SJCRH30 (cell line): ENCODE measurements around the gene GAREM2. TPM values are rescaled to one million over a fixed set of nuclear protein-coding genes. Genes with fewer than 3 reads are reported as not detected.
A peak's percentile ranks its signal among the peaks of the same experiment; 100 is the strongest.

Experiments
- DNase-seq, 2 experiments: peaks; one replicate each; pipeline ENCODE4 v3.0.0-alpha.2; 2015 to 2020
- H3K27ac ChIP-seq: fragments of 250-450 bp; sonication (Bioruptor Pico); 2 replicates; pipeline ENCODE4 v1.5.1; 2020; ENCODE audit warnings: mild to moderate bottlenecking, moderate library complexity
- H3K27me3 ChIP-seq: fragments of 250-450 bp; sonication (Bioruptor Pico); 2 replicates; pipeline ENCODE4 v1.5.1; 2020; ENCODE audit warnings: mild to moderate bottlenecking, moderate library complexity
- H3K36me3 ChIP-seq: fragments of 250-450 bp; sonication (Bioruptor Pico); 2 replicates; pipeline ENCODE4 v1.5.1; 2020; ENCODE audit warnings: mild to moderate bottlenecking, moderate library complexity
- H3K4me1 ChIP-seq: fragments of 250-450 bp; sonication (Bioruptor Pico); 2 replicates; pipeline ENCODE4 v1.5.1; 2020; ENCODE audit warnings: mild to moderate bottlenecking, moderate library complexity
- H3K4me3 ChIP-seq: fragments of 250-450 bp; sonication (Bioruptor Pico); 2 replicates; pipeline ENCODE4 v1.5.1; 2020; ENCODE audit warnings: mild to moderate bottlenecking, moderate library complexity
- H3K9me3 ChIP-seq: fragments of 250-450 bp; sonication (Bioruptor Pico); replicated peaks from 2 replicates; pipeline ENCODE4 v1.5.1; 2020; ENCODE audit warnings: mild to moderate bottlenecking, moderate library complexity
- total RNA-seq: library from RNA; depleted of rRNA; stranded (reverse); fragments of >200 nt; shearing (Covaris generic); gene quantifications from 2 replicates; pipeline ENCODE4 v1.2.3, GENCODE V29; 2014; rRNA removed

Gene GAREM2
- 4.9 and 5.0 TPM in 2 replicates for total RNA-seq

DNA sequence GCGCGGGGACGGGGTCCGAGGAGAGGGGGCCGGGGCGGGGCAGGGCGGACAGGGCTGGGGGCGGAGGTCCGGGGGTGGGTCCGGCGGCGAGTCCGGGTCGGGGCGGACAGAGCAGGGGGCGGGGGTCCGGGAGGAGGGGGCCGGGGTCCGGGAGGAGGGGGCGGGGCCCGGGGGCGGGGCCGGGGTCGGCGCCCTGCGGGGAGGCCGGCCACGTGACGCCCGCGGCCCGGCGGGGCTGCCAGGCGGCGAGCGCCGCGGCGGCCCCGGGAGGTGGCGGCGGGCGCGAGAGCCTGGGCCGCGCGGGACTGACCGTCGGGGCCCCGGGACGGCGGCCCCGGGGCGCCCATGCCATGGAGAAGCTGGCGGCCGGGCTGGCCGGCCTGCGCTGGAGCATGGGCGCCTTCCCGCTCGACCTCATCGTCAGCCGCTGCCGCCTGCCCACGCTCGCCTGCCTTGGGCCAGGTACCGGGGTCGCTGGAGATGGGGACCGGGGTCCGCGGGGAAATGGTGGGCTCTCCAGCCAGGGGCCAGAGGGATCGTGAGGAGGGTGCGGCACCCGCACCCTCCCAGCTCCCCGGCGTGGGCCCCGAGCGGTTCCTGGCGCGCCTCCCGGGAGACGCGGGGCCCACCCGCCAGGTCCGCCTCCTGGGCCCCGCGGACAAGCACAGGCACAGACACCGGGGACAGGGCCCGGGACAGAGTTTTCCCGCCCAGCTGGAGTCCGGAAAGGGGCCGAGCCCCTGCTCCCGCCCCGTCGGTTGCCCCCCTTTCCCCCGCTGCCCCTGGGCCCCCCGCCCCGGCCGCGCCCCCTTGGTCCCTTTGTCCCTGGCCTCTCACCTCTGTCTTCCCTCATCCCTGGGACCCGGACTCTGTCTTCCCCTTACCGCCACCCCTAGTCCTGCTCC lies at the start of gene GAREM2:
Gene GAREM2, plus strand, starts transcription at position 218 of the 905 bp plus-strand sequence. Its CDS starts 133 bp downstream, at position 351.
- Histone ChIP-seq H3K36me3 (no peaks in the 10 kb centered on the region), H3K9me3 (no peaks in the 10 kb centered on the region), H3K27ac (no peak within 1 kb of the TSS), H3K27me3 (peaks cover 2% of the 10 kb centered on the region; the same call in 1 of the 2 replicates), H3K4me3 (peak within 1 kb of the TSS; percentile 73), H3K4me1 (no peaks in the 10 kb centered on the region)
- peak in 1 of 2 experiments; percentile 26 for DNase-seq

DNA sequence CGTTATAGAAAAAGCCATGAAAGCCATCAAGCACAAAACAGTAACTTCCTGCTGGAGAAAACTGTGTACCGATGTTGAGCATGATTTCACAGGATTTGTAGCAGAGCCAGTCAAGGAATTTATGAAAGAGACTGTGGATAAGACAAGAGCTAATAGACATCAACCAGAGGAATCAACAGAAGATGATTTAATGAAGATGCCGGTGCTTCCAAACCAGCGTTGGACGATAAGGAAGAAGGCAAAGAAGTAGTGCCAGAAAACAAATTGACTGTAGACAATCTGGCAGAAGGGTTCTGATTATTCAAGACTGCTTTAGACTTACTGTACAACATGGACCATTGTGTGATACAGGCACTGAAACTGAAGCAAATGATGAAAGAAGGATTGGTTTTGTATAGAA lies 49.5 kb upstream of the GAREM2 start:
- Histone ChIP-seq H3K9me3 (no peaks in the 10 kb centered on the region), H3K27me3 (no peaks in the 10 kb centered on the region), H3K4me3 (no peak overlapping the region), H3K27ac (no peak overlapping the region), H3K36me3 (peaks cover 30% of the 10 kb centered on the region), H3K4me1 (no peaks in the 10 kb centered on the region)
- no peak for DNase-seq

DNA sequence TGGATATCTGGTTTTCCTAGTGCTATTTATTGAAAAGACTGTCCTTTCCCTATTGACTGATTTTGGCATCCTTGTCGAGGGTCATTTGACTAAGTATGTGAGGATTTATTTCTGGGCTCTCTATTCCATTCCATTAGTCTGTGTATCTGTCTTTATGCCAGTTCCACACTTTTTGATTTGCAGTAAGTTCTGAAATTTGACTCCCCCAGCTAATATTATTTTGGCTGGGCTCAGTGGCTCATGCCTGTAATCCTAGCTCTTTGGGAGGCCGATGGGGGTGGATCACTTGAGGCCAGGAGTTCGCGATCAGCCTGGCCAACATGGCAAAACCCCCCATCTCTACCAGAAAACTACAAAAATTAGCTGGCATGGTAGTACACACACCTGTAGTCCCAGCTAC lies 46.8 kb upstream of the GAREM2 start:
- no peaks in the 10 kb centered on the region for H3K4me1 ChIP-seq
- H3K36me3 ChIP-seq = peaks cover 32% of the 10 kb centered on the region
- DNase-seq = no peak
- H3K4me3 ChIP-seq = no peak overlapping the region
- H3K27me3 ChIP-seq = no peaks in the 10 kb centered on the region
- no peaks in the 10 kb centered on the region for H3K9me3 ChIP-seq
- H3K27ac ChIP-seq = no peak overlapping the region

DNA sequence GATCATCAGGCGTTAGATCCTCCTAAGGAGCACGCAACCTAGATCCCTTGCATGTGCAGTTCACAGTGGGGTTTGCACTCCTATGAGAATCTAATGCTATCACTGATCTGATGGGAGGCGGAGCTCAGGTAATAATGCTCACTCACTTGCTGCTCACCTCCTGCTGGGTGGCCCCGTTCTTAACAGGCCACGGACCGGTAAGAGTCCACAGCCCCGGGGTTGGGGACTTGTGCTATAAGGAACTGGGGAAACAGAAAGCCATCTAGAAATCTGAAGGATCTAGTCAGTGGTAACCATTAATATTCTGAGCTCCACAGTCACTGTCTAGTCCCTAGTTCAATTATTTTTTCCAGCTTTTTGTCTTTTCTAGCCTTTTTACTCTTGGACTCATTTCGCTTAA lies 44.7 kb upstream of the GAREM2 start:
- no peak overlapping the region for H3K27ac ChIP-seq

DNA sequence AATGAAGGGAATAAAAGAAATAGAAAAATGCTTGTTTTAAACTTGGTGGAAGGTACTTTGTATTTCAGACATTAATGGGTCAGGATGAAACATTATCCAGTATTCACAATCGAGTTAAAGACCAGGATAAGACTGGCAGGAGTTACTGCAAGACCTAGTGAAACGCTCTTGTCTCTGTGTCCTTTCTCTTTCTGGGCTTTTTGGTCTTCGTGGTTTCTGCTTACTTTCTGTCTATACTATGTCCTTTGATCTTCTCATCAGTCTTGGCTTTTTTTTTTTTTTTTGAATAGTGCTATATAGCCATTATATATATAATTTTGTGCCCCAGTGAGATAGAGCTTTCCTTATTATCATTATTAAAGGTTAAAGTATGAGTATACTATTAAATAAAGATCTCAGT lies 42.1 kb upstream of the GAREM2 start:
- no peak for DNase-seq
- H3K27me3 ChIP-seq = no peaks in the 10 kb centered on the region
- no peaks in the 10 kb centered on the region for H3K4me1 ChIP-seq
- H3K4me3 ChIP-seq = no peak overlapping the region
- H3K27ac ChIP-seq = no peak overlapping the region
- H3K36me3 ChIP-seq = peaks cover 46% of the 10 kb centered on the region
- H3K9me3 ChIP-seq = 0 out of 2 replicates have a peak, but pooled peaks cover 4% of the 10 kb centered on the region

More for the DNA sequence above, 44.7 kb upstream of the GAREM2 start:
- Histone ChIP-seq H3K9me3 (no peaks in the 10 kb centered on the region), H3K4me1 (no peaks in the 10 kb centered on the region), H3K36me3 (peaks cover 39% of the 10 kb centered on the region), H3K4me3 (no peak overlapping the region), H3K27me3 (no peaks in the 10 kb centered on the region)
- DNase-seq = no peak

DNA sequence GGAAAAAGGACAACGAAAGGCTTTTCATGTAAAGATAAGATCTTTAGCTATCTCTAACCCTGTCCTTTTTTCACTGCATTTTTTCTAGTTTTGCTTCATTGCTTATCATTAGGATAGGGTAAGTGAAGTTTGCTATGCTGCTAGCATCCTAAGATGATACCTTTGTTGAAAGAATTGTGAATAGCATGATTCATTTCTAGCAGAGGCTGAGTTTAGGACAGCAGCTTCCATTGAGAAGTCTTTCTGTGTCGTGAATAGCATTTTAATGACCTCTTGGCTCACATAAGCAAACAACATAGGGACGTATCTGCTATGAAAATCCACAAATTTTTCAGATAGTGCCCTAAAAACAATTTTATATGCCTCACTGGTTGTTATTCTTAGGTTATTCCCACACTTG lies 36.4 kb upstream of the GAREM2 start:
- no peaks in the 10 kb centered on the region for H3K4me1 ChIP-seq
- H3K36me3 ChIP-seq = peaks cover 27% of the 10 kb centered on the region
- no peak overlapping the region for H3K4me3 ChIP-seq
- no peak for DNase-seq
- H3K9me3 ChIP-seq = 0 out of 2 replicates have a peak, but pooled peaks cover 4% of the 10 kb centered on the region
- no peak overlapping the region for H3K27ac ChIP-seq
- H3K27me3 ChIP-seq = no peaks in the 10 kb centered on the region

DNA sequence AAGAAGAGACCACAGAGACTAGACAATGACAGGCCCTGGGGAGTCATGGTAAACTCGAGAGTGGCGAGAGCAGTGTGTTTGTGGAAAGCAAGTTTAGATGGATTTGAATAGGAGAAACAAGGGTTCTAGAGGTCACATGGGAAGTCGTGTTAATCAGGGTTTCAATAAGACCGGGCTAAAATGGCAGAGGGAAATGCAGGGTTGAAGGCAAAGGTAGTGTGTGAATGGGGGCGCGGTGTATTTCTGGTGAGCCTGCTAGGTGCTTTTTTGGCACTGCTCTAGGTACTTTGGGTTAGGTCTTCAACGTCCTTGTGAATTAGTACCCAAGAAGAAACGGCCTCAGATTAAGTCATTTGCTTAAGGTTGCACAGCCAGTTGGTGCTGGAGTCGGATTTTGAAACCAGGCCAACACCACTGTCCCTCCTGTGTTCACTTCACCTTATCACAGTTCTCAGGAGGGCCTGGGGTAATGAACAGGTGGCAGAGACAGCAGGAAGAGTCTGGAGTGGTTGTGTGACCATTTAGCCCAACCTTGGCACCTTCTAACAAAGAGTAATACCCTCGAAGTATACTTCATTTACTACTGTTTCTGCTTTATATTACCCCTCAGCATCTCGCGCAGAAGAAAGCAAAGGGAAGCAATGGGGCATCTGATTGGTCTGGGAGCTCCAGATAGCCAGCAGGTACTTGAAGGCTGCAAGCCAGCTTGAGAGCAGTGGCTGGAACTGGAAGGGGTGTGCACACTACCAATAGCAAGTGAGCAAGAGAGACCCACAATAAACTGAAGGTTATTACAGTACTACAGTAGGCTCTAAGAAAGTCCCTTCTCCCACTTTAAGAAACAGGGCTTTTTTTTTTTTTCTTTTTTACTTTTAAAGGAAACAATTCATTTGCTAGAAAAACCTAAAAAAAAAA lies 33.4 kb upstream of the GAREM2 start:
- 0 out of 2 replicates have a peak, but pooled peaks cover 4% of the 10 kb centered on the region for H3K9me3 ChIP-seq
- no peaks in the 10 kb centered on the region for H3K27me3 ChIP-seq
- H3K4me1 ChIP-seq = no peaks in the 10 kb centered on the region
- H3K27ac ChIP-seq = no peak overlapping the region
- no peak for DNase-seq
- peaks cover 14% of the 10 kb centered on the region for H3K36me3 ChIP-seq
- no peak overlapping the region for H3K4me3 ChIP-seq

DNA sequence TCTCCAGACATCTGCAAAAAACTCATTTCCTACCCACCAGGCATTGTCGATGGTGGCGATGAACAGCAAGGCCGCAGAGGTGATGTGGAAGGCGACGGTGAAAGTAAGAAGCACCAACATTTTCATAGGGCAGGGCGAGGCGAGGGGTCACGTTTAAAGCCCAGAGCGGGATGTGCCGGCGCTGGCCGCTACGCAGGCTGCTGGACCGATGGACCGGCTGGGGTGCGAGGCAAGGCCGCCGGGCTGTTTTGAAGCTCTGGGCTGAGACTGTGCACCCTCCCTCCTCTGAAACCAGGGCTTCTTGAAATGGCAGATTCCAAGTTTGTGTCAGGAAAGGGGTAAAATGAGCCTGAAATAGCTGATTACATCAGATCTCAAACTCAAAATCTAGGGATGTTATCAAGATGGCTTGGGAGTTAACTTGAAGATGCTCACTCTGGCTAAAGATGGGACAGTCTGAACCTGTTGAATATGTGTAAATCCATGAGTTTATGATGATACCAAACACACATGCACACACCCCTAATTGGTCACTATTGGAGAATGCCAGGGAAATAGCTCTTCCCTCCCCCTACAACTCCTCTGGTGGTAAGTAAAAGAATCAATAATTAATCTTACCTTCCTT lies 31.6 kb upstream of the GAREM2 start:
- H3K9me3 ChIP-seq = no peaks in the 10 kb centered on the region
- H3K4me3 ChIP-seq = no peak overlapping the region
- H3K36me3 ChIP-seq = peaks cover 5% of the 10 kb centered on the region
- peaks cover 4% of the 10 kb centered on the region; the same call in 1 of the 2 replicates for H3K27me3 ChIP-seq
- no peak overlapping the region for H3K27ac ChIP-seq
- no peak for DNase-seq
- H3K4me1 ChIP-seq = no peaks in the 10 kb centered on the region; the same call in 1 of the 2 replicates

DNA sequence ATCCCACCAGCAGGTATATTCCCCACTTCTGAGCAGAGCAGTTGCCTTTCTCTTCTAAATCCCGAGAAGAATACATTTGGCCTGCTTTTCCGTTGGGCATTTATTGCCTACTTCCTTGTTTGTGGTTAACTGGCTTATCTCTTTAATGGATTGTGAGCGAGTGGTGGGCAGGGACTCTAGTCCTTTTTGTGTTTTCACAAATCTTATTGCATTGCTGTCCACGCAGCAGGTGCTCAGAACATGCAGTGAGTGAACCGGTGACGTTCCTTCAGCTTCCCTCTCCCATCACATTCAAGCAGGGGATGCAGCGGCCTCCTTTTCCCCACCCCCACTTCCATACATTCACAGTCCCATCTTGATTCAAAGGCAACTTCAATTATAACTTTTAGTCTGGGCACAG lies 28.9 kb upstream of the GAREM2 start:
- H3K4me1 ChIP-seq = no peaks in the 10 kb centered on the region; the same call in 1 of the 2 replicates
- peak in 1 of 2 experiments; percentile 27 for DNase-seq
- H3K4me3 ChIP-seq = no peak overlapping the region
- H3K27me3 ChIP-seq = peaks cover 4% of the 10 kb centered on the region; the same call in 1 of the 2 replicates
- no peaks in the 10 kb centered on the region for H3K9me3 ChIP-seq
- H3K27ac ChIP-seq = no peak overlapping the region
- no peaks in the 10 kb centered on the region for H3K36me3 ChIP-seq

DNA sequence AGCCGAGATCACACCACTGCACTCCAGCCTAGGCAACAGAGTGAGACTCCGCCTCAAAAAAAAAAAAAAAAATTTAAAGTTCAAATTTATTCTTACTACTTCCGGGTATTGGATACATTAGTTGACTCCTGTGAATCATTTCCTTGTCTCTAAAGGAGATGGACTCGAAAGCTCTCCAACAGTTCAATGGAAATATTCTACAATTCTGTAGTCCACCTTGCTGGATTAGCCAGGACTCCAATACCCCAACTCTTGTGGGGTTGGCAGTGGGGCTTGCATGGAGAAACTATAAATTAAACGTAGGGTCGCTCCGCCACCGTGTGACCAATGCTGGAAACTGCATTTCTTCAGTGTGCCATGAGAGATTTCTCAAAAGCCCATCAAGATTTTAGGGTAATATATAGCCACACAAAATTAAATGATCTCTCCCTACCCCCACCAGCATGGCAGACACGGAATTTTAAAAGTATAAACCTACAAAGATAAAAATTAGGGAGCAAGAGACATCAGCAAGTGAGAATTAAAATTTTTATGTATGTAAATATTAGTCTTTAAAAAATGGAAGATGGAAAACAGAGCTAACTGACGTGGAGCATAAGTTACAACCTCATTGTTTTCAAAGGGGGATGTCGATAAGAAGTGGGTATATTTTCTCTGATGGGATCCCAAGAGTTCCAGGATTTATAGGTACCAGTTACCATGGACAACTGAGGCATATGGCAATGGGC lies 27.8 kb upstream of the GAREM2 start:
- Histone ChIP-seq H3K27me3 (peaks cover 4% of the 10 kb centered on the region; the same call in 1 of the 2 replicates), H3K36me3 (no peaks in the 10 kb centered on the region), H3K4me1 (no peaks in the 10 kb centered on the region; the same call in 1 of the 2 replicates), H3K4me3 (no peak overlapping the region), H3K9me3 (no peaks in the 10 kb centered on the region), H3K27ac (no peak overlapping the region)
- peak; percentile 66 to 87 for DNase-seq

DNA sequence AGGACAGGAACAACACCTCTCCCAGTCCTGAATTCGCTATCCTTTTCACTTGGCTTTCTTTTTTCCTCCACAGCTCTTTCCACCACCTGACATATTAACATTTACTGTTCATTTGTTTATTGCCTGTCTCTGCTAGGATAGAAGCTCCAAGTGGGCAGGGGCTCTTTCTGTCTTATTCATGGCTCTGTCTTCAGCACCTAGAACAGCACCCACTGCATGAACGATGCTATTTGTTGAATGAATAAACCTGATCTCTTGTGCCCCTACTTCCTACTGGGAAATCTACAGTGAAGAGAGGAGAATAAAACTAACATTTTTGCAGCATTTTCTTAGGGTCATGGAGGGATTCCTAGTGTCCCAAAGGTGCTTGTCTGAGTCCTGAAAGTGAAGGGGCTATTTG lies 24.4 kb upstream of the GAREM2 start:
- peak in 1 of 2 experiments; percentile 52 for DNase-seq
- H3K4me1 ChIP-seq = no peaks in the 10 kb centered on the region; the same call in 1 of the 2 replicates
- H3K9me3 ChIP-seq = no peaks in the 10 kb centered on the region
- no peak overlapping the region for H3K4me3 ChIP-seq
- no peaks in the 10 kb centered on the region for H3K36me3 ChIP-seq
- peaks cover 4% of the 10 kb centered on the region; the same call in 1 of the 2 replicates for H3K27me3 ChIP-seq
- H3K27ac ChIP-seq = no peak overlapping the region

DNA sequence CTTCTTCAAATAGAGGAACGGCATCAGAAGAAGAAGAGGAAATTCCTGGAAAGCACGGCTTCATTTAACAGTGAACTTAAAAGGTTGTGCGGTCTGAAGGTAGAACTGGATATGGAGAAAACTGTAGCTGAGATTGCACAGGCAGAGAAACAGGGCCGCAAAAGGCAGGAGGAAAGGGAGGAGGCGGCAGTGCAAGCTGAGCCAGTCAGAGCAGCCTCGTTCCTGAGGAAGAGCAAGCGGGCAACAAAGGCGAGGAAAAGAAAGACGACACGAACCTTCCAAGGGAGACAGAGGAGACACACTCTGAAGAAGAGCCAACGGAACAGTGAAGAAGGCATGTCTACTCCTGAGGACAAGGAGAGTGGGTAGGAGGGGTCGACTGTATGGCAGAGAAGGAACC lies 22.6 kb upstream of the GAREM2 start:
- Histone ChIP-seq H3K36me3 (no peaks in the 10 kb centered on the region), H3K4me3 (no peak overlapping the region), H3K27me3 (peaks cover 4% of the 10 kb centered on the region; the same call in 1 of the 2 replicates), H3K9me3 (no peaks in the 10 kb centered on the region; the same call in 1 of the 2 replicates), H3K27ac (no peak overlapping the region), H3K4me1 (no peaks in the 10 kb centered on the region; the same call in 1 of the 2 replicates)
- DNase-seq = no peak

DNA sequence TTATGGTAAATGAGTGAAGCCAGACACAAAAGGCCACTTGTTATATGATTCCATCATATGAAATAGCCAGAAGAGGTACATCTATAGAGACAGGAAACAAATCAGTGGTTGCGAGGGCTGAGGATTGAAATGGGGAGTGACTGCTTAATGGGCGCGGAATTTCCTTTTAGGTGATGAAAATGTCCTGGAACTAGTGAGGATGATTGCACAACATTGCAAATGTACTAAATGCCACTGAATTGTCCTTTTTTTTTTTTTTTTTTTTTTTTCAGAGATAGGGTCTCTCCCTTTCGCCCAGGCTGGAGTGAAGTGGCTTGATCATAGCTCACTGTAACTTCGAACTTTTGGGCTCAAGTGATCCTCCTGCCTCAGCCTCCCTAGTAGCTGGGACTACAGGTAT lies 15.3 kb upstream of the GAREM2 start:
- Histone ChIP-seq H3K9me3 (peaks cover 4% of the 10 kb centered on the region), H3K4me1 (no peaks in the 10 kb centered on the region), H3K36me3 (no peaks in the 10 kb centered on the region), H3K4me3 (no peak overlapping the region), H3K27ac (no peak overlapping the region), H3K27me3 (no peaks in the 10 kb centered on the region)
- DNase-seq = no peak

DNA sequence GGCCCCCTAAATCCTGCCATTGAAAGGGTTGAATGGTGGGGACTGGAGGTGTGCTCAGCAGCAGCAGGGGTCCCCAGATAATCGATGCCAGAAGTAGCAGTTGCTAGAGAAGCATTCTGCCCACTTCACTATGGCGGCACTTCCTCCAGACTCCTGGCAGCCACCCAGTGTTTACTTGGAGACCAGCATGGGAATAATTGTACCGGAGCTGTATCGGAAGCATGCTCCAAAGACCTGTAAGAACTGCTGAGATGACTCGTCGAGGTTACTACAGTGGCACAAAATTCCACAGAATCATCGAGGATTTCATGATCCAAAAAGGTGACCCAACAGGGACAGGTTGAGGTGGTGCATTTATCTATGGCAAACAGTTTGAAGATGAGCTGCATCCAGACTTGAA lies 11.0 kb upstream of the GAREM2 start:
- H3K36me3 ChIP-seq = no peaks in the 10 kb centered on the region
- H3K9me3 ChIP-seq = peaks cover 4% of the 10 kb centered on the region; the same call in 1 of the 2 replicates
- no peaks in the 10 kb centered on the region for H3K27me3 ChIP-seq
- H3K4me3 ChIP-seq = no peak overlapping the region
- H3K4me1 ChIP-seq = no peaks in the 10 kb centered on the region
- no peak overlapping the region for H3K27ac ChIP-seq
- DNase-seq = no peak
